ENCODE results near the gene ZNF653.

Gene ZNF653

DNA sequence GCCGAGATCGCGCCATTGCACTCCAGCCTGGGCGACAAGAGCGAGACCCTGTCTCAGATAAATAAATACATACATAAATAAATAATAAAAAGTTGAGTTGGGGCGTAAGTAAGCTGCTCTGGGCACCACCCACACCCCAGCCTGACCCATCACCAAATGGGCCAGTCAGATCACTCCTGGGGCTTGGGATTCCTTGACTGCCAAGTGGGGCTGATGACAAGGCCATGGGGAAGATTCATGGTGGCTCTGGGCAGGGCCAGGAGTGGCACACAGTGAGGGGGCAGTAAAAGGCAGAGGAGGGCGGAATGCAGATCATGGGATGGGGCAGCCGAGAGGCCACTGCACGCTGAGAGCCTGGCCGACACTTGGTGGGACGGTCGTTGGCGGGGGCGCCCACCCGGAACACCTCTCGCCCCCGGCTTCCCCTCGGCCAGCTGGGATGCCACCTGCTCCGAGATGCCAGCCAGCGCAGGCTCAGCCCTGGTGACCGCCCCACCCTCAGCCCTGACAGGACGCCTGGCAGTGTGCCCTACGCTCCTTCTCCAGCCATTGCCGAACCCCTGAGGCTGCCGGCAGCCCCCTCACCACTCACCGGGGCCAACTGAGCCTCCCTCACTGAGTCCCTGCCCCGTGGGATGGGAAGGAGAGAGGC is 10.9 kb downstream of the ZNF653 start:
- Histone ChIP-seq H3K36me3 (ENCODE audit: control insufficient read depth, insufficient read depth, low read length) (peaks cover 17% of the 10 kb centered on the region; the same call in 1 of the 2 replicates), H3K4me1 (ENCODE audit: control insufficient read depth, insufficient read depth, low read length) (no peaks in the 10 kb centered on the region), H3K9ac (ENCODE audit: low read length) (no peak overlapping the region)

DNA sequence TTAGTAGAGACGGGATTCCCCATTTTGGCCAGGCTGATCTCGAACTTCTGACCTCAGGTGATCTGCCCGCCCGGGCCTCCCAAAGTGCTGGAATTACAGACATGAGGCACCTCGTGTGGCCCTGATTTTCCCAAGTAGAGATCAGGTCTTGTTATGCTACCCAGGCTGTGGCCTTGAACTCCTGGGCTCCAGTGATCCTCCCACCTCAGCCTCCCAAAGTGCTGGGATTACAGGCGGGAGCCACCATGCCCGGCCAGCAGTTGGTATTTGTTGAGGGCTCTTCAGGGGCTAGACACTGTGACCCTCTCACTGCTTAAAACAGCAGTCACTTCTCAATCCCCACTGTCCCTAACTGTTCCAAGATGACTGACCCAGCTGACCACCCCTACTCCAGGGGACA is 16.3 kb downstream of the ZNF653 start:
- H3K4me3 ChIP-seq (ENCODE audit: low read depth, low read length): no peak overlapping the region
- no peak overlapping the region for H3K9ac ChIP-seq (ENCODE audit: low read length)
- no peaks in the 10 kb centered on the region for H3K27me3 ChIP-seq (ENCODE audit: control insufficient read depth, insufficient read depth, low read length)
- no peaks in the 10 kb centered on the region for H3K9me3 ChIP-seq (ENCODE audit: control insufficient read depth, insufficient read depth, low read depth, low read length)
- H3K36me3 ChIP-seq (ENCODE audit: control insufficient read depth, insufficient read depth, low read length): 0 out of 2 replicates have a peak, but pooled peaks cover 3% of the 10 kb centered on the region
- no peaks in the 10 kb centered on the region for H3K4me1 ChIP-seq (ENCODE audit: control insufficient read depth, insufficient read depth, low read length)
- H3K27ac ChIP-seq (ENCODE audit: low read depth, low read length): no peak overlapping the region

More for the DNA sequence above, 10.9 kb downstream of the ZNF653 start:
- Histone ChIP-seq H3K27ac (ENCODE audit: low read depth, low read length) (no peak overlapping the region), H3K4me3 (ENCODE audit: low read depth, low read length) (no peak overlapping the region), H3K9me3 (ENCODE audit: control insufficient read depth, insufficient read depth, low read depth, low read length) (no peaks in the 10 kb centered on the region), H3K27me3 (ENCODE audit: control insufficient read depth, insufficient read depth, low read length) (no peaks in the 10 kb centered on the region)

DNA sequence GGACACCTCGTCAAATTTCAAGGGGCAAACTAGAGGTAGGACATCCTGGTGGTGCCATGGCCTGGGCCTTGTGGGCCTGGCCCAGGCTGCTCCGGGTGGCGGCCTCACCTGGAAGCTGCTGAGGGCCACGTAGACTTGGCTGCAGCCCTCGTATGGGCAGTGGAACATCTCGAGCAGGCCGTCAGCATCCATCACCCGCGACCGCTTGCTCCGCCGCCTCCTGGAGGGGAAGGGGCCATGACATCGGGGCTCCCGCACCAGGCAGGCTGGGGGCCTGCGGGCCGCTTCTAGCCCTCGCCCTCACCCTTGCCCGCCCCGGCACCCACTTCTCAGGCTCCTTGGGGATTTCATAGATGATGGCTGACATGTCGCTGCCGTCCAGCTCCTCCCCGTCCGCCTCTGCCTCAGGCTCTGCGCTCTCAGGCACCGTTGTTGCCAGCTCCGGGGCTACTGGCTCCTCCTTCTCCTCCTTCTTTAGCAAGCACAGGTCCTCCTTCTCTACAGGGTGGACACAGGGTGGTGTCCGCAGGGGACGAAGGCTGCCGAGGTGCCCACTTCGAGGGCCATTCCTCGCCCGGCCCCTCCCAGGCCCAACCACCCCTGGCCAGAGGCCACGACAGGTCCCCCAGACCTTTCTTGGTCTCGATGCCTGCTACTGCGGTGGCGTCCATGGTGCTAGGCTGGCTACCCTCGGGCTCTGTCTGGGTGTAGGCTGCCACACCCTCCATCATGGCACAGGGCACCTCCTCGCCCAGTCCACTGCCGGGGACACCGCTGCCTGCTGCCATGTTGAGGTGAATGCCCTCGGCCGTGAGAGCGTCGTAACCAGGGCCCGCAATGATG is 18.8 kb downstream of the ZNF653 start:
- 0 out of 2 replicates have a peak, but pooled peaks cover 3% of the 10 kb centered on the region for H3K36me3 ChIP-seq (ENCODE audit: control insufficient read depth, insufficient read depth, low read length)

DNA sequence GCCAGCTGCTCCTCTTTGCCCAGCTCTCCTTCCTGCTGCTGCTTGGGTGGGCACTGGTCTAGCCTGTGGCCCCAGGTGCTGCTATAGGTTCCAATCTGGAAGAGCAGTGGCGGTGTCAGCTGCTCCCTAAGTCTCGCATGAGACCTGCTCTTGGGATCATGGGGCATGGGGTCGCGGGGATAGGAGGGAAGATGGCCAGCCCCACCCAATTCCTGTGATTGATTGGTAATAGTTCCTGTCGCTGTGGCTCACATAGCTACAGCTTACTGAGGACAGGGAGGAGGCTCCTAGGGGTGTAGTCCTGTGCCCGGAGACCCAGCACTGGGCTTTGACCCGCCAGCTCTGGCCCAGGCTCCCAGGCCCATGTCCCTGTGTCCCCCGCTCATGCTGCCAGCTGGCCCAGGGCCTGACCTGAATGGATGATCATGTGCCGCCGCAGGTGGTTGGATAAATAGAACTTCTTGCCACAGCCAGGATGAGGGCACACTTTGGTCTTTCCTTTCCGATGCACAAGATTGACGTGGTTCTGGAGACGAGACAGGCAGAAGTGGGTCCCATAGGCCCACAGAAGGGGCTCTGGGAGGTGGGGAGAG is 20.3 kb downstream of the ZNF653 start:
- H3K9ac ChIP-seq (ENCODE audit: low read length): no peak overlapping the region
- H3K27ac ChIP-seq (ENCODE audit: low read depth, low read length): no peak overlapping the region
- H3K36me3 ChIP-seq (ENCODE audit: control insufficient read depth, insufficient read depth, low read length): no peaks in the 10 kb centered on the region
- H3K27me3 ChIP-seq (ENCODE audit: control insufficient read depth, insufficient read depth, low read length): peaks cover 22% of the 10 kb centered on the region
- H3K4me1 ChIP-seq (ENCODE audit: control insufficient read depth, insufficient read depth, low read length): peaks cover 4% of the 10 kb centered on the region; the same call in 1 of the 2 replicates
- no peak overlapping the region for H3K4me3 ChIP-seq (ENCODE audit: low read depth, low read length)
- no peaks in the 10 kb centered on the region for H3K9me3 ChIP-seq (ENCODE audit: control insufficient read depth, insufficient read depth, low read depth, low read length)

More for the DNA sequence above, 18.8 kb downstream of the ZNF653 start:
- Histone ChIP-seq H3K9me3 (ENCODE audit: control insufficient read depth, insufficient read depth, low read depth, low read length) (no peaks in the 10 kb centered on the region), H3K9ac (ENCODE audit: low read length) (no peak overlapping the region), H3K4me3 (ENCODE audit: low read depth, low read length) (no peak overlapping the region), H3K27me3 (ENCODE audit: control insufficient read depth, insufficient read depth, low read length) (peaks cover 7% of the 10 kb centered on the region), H3K27ac (ENCODE audit: low read depth, low read length) (no peak overlapping the region), H3K4me1 (ENCODE audit: control insufficient read depth, insufficient read depth, low read length) (peaks cover 4% of the 10 kb centered on the region; the same call in 1 of the 2 replicates)

DNA sequence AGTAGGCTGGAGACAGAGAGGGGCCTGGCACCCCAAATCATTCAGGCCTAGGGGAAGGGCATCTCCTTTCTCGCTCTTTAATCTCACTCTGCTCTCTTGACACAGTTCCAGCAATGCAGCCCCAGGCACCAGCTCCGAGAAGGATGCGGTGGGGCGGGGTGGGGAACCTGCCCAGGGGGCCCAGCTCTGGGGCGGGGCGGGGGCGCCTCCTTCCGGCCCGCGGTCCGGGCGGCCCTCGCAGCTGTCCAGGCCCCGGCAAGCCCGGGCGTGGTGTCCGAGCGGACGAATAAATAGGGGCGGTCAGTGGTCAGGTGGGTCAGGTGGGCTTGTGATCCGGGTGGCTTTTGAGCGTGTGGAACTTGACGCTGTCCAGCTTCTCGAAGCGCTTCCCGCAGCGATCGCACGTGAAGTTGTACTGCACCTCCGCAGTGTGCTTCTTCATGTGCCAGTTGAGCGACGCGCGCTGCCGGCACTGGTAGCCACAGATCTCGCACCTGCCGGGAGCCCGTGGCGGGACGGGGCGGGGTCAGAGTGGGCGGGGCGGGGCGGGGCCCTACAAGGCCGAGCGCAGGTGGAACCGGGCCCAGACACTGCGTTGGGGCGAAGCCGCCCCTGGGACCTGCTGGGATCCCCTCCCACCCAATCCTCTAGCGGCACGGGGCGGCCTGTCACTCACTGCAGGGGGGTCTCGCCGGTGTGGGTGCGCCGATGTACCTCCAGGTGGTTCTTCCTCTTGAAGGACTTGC is 22.1 kb downstream of the ZNF653 start:
- Histone ChIP-seq H3K27ac (ENCODE audit: low read depth, low read length) (no peak overlapping the region), H3K4me3 (ENCODE audit: low read depth, low read length) (no peak overlapping the region; the same call in 1 of the 2 replicates), H3K36me3 (ENCODE audit: control insufficient read depth, insufficient read depth, low read length) (no peaks in the 10 kb centered on the region), H3K27me3 (ENCODE audit: control insufficient read depth, insufficient read depth, low read length) (peaks cover 37% of the 10 kb centered on the region), H3K9ac (ENCODE audit: low read length) (no peak overlapping the region), H3K9me3 (ENCODE audit: control insufficient read depth, insufficient read depth, low read depth, low read length) (no peaks in the 10 kb centered on the region), H3K4me1 (ENCODE audit: control insufficient read depth, insufficient read depth, low read length) (peaks cover 4% of the 10 kb centered on the region; the same call in 1 of the 2 replicates)

DNA sequence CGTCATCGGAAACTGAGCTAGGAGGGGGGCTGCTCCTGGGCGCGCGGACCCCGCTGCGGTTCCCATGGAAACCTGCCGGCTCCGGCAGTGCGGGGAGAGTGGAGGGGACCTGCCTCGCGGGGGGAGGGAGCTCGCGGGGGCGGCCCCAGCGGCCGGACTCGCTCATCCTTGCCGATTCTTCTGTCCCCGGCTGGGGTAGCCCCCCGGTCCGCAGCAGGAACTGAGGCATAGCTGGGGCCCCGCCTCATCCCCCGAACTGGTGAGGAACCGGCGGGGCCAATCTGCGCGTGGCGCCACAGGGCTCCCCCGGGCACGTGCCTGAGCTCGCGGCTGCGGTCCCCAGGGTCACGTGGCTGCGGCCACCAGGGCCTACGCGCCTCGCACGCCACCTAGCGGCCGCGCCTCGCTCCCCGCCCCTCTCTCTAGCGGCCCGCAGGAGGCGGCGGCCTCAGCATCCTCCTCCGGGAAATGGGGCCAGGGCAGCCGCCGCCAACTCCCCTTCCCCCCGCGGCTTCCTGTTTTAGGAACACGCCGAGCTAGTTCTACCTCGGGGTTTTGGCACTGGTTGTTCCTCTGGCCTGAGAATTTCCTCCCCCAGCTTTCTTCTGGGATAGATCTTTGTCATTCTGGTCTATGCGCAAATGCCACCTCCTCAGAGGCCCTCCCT is 23.1 kb downstream of the ZNF653 start:
- H3K4me3 ChIP-seq (ENCODE audit: low read depth, low read length): peak overlapping the region; percentile 47
- peaks cover 4% of the 10 kb centered on the region; the same call in 1 of the 2 replicates for H3K4me1 ChIP-seq (ENCODE audit: control insufficient read depth, insufficient read depth, low read length)
- no peak overlapping the region for H3K27ac ChIP-seq (ENCODE audit: low read depth, low read length)
- no peaks in the 10 kb centered on the region for H3K9me3 ChIP-seq (ENCODE audit: control insufficient read depth, insufficient read depth, low read depth, low read length)
- peaks cover 46% of the 10 kb centered on the region for H3K27me3 ChIP-seq (ENCODE audit: control insufficient read depth, insufficient read depth, low read length)
- no peak overlapping the region for H3K9ac ChIP-seq (ENCODE audit: low read length)
- no peaks in the 10 kb centered on the region for H3K36me3 ChIP-seq (ENCODE audit: control insufficient read depth, insufficient read depth, low read length)

DNA sequence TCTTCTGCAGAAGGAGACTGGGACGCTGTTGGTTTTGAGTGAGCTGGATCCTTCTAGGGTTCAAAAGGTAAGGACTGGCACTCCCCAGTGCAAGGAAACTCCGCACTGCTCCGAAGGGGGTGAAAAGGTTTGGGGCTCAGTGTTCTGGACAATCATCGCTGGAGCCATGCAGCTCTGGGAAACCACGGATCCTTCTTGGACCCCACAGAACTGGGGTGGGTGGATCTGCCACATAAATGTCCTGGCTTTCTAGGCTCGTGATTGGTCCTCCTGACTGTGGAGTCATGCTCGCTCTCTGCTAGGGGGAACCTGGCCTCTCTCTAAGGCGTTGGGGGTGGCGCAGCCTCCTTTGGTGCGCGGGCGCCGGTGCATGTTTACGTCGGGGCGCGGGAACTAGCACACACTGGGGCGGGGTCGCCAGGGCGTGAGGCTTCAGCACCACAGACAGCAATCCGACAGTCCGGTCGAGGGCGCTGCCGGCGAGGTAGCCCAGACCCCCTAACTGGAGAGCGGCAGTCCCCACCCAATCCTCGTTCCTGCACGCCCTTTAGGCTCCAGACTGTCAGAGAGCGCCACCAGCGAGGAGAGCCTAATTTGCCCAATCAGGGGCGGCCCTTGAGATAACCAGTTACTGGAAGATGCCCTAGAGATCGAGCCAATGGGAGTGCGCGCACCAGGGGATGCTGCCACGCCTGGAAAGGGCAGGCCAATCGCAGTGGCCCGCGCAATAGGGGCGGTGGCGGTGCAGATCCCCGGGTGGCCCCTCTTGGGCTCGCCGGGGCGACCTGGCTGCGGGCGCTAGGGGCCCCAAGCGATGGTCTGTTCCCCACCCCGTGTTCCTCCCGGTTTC is 23.9 kb downstream of the ZNF653 start:
- no peak overlapping the region for H3K9ac ChIP-seq (ENCODE audit: low read length)
- peaks cover 46% of the 10 kb centered on the region for H3K27me3 ChIP-seq (ENCODE audit: control insufficient read depth, insufficient read depth, low read length)
- no peak overlapping the region for H3K27ac ChIP-seq (ENCODE audit: low read depth, low read length)

DNA sequence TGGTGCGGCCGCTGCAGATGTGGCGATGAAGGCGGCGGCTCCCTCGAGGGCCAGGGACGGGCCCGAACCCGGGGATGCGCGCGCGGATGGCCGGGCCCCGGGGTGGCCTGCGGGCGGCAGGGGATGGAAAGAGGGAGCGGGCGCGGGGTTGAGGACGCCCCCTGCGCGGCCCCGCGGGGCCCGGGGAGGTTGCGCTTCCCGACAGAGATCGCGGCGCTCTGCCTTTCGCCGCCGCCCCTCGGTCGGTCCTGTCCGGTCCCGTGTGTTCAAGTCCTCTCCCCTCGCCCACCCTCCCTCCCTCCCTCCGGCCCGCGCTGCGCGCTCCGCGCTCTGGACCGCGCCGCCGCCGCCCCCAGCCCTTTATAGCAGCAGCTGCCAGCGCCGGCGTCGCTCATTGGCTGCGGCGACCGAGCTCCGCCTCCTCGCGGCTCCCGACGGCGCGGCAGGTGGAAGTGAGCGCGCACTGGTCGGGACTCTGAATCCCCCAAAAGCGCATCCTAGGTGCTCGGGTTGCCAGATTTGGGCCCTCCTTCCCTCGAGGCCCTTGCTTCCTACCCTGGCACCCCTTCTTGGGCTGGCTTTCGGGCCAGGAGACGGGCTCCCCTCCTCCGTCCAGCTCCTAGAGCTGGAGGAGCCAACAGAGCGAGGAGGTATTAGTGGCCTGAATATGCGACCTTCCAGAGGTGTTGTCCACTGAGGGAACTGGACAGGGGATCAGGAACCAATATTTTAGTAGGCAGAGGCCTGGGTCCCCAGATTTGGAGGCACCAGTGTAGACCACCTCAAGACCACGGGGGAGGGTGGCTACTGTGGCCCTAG is 24.7 kb downstream of the ZNF653 start, which contains the start of gene ELAVL3:
TSS of gene ELAVL3 (minus strand) at position 332 of the 819 bp plus-strand sequence. CDS start 438 bp downstream, outside the sequence.
- H3K27ac ChIP-seq (ENCODE audit: low read depth, low read length): no peak within 1 kb of the TSS

More for the DNA sequence above, 23.9 kb downstream of the ZNF653 start:
- H3K9me3 ChIP-seq (ENCODE audit: control insufficient read depth, insufficient read depth, low read depth, low read length): no peaks in the 10 kb centered on the region
- H3K4me3 ChIP-seq (ENCODE audit: low read depth, low read length): peak overlapping the region; percentile 47
- H3K4me1 ChIP-seq (ENCODE audit: control insufficient read depth, insufficient read depth, low read length): peaks cover 4% of the 10 kb centered on the region; the same call in 1 of the 2 replicates
- H3K36me3 ChIP-seq (ENCODE audit: control insufficient read depth, insufficient read depth, low read length): no peaks in the 10 kb centered on the region

More for the DNA sequence above, 24.7 kb downstream of the ZNF653 start, which contains the start of gene ELAVL3:
- Histone ChIP-seq H3K4me3 (ENCODE audit: low read depth, low read length) (peak within 1 kb of the TSS; percentile 47; the same call in 1 of the 2 replicates), H3K27me3 (ENCODE audit: control insufficient read depth, insufficient read depth, low read length) (peaks cover 46% of the 10 kb centered on the region), H3K36me3 (ENCODE audit: control insufficient read depth, insufficient read depth, low read length) (no peaks in the 10 kb centered on the region), H3K9ac (ENCODE audit: low read length) (no peak within 1 kb of the TSS), H3K9me3 (ENCODE audit: control insufficient read depth, insufficient read depth, low read depth, low read length) (no peaks in the 10 kb centered on the region), H3K4me1 (ENCODE audit: control insufficient read depth, insufficient read depth, low read length) (peaks cover 4% of the 10 kb centered on the region; the same call in 1 of the 2 replicates)

Data from HUES6 (cell line).